HEK293T (cell line): Measurements from ENCODE around the gene SPSB2.

Source experiments
- BHLHE40 ChIP-seq: fragments of 450-650 bp; IDR thresholded peaks from 2 replicates; pipeline ENCODE4 v1.6.1; 2016; ENCODE audit warnings: mild to moderate bottlenecking, moderate library complexity, borderline replicate concordance
- CTBP1 ChIP-seq: fragments of 450-650 bp; IDR thresholded peaks from 2 replicates; pipeline ENCODE4 v1.6.1; 2016; ENCODE audit warnings: borderline replicate concordance
- ELF4 ChIP-seq: fragments of 450-650 bp; IDR thresholded peaks from 2 replicates; pipeline ENCODE4 v1.6.1; 2017; ENCODE audit warnings: antibody characterized with exemption
- FOXA1 ChIP-seq: fragments of 450-650 bp; IDR thresholded peaks from 2 replicates; pipeline ENCODE4 v1.6.1; 2016; ENCODE audit warnings: mild to moderate bottlenecking
- FOXK2 ChIP-seq: fragments of 450-650 bp; IDR thresholded peaks from 2 replicates; pipeline ENCODE4 v1.6.1; 2016; ENCODE audit warnings: mild to moderate bottlenecking
- FOXM1 ChIP-seq: fragments of 450-650 bp; IDR thresholded peaks from 2 replicates; pipeline ENCODE4 v1.6.1; 2017; ENCODE audit warnings: mild to moderate bottlenecking, borderline replicate concordance
- LEF1 ChIP-seq: fragments of 450-650 bp; IDR thresholded peaks from 2 replicates; pipeline ENCODE4 v1.6.1; 2017; ENCODE audit warnings: mild to moderate bottlenecking, borderline replicate concordance
- SUZ12 ChIP-seq: fragments of 450-650 bp; IDR thresholded peaks from 2 replicates; pipeline ENCODE4 v1.6.1; 2016; ENCODE audit warnings: mild to moderate bottlenecking

DNA sequence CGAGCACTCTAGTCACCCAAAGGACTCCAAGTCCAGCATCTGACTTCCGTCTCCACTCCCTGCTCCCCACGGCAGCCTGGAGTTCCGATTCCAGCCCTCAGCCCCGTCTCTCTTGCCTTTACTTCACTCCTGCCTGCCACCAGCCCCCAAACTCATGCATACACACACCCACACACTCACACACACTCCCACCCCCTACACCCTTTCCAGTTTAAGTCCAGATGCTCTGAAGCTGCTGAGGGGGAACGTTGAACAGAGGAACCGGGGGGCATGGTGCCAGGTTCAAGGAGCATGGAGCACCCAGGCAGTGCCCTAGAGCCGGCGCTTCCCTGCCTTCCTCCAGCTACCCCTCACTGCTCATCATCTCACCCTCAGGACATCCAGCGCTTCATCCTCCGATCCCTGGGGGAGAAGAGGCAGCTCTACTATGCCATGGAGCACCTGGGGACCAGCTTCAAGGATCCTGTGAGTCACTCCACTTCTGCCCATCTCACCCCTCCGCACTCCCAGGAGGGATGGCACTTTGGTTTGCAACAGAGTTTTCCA lies 41.6 kb downstream of the SPSB2 start:
- TF ChIP-seq BHLHE40 (no peak), SUZ12 (no peak), FOXK2 (no peak), FOXA1 (no peak), ELF4 (no peak), LEF1 (no peak), CTBP1 (no peak), FOXM1 (no peak)
